NB4 (cell line): ENCODE results near the gene CFAP161.

ENCODE experiments used
- CTCF ChIP-seq: IDR thresholded peaks from one replicate; pipeline ENCODE4 v1.5.1; 2012; ENCODE audit warnings: low read depth, low read length
- MYC ChIP-seq: IDR thresholded peaks from 2 replicates; pipeline ENCODE4 v1.6.1; 2011; ENCODE audit warnings: low read depth, low read length
- POLR2A ChIP-seq: IDR thresholded peaks from 2 replicates; pipeline ENCODE4 v1.6.1; 2011; ENCODE audit warnings: mild to moderate bottlenecking; ENCODE audit not compliant: insufficient read length; ENCODE audit errors: extremely low read depth

GRCh38 chr15:81095690-81096365, 38.2 kb upstream of the CFAP161 start:
- TF ChIP-seq POLR2A (no peak), CTCF (no peak), MYC (no peak)
